ENCODE measurements around the gene MICAL3. TPM values are rescaled to one million over a fixed set of nuclear protein-coding genes. Genes with fewer than 3 reads are reported as not detected.

Gene MICAL3
- total RNA-seq, 4 donors from 2014 or later: 84.2 to 290 (median 151) TPM

- no peak overlapping the region for H3K4me3 ChIP-seq
- intact Hi-C loops (cut with DNase I; ENCODE audit: low total_unique reads): no loop called here
- no peak overlapping the region for H3K27ac ChIP-seq
- in situ Hi-C loops (cut with MboI; ENCODE audit: low pct_ligation_motif_present in 1 of 4, low pct_unique_long_range_greater_than_20kb in 1 of 4, low sequenced_read_pairs in 3 of 4): no loop called here
- no peaks in the 10 kb centered on the region for H3K9me3 ChIP-seq
- no peaks in the 10 kb centered on the region for H3K27me3 ChIP-seq
- H3K4me1 ChIP-seq: peaks cover 0 to 5% (median 0%) of the 10 kb centered on the region in 4 donors
- TF ChIP-seq POLR2A (IDR thresholded peaks at IDR 0.05) (no peak), POLR2AphosphoS5 (IDR thresholded peaks at IDR 0.05) (no peak), EP300 (IDR thresholded peaks at IDR 0.05; ENCODE audit: low read depth) (no peak)
- TF ChIP-seq, protein P1, sequence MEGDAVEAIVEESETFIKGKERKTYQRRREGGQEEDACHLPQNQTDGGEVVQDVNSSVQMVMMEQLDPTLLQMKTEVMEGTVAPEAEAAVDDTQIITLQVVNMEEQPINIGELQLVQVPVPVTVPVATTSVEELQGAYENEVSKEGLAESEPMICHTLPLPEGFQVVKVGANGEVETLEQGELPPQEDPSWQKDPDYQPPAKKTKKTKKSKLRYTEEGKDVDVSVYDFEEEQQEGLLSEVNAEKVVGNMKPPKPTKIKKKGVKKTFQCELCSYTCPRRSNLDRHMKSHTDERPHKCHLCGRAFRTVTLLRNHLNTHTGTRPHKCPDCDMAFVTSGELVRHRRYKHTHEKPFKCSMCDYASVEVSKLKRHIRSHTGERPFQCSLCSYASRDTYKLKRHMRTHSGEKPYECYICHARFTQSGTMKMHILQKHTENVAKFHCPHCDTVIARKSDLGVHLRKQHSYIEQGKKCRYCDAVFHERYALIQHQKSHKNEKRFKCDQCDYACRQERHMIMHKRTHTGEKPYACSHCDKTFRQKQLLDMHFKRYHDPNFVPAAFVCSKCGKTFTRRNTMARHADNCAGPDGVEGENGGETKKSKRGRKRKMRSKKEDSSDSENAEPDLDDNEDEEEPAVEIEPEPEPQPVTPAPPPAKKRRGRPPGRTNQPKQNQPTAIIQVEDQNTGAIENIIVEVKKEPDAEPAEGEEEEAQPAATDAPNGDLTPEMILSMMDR (IDR thresholded peaks at IDR 0.05): no peak
- H3K36me3 ChIP-seq: peaks cover 0 to 19% (median 0%) of the 10 kb centered on the region in 4 donors
- DNase-seq: no peak
- 94 to 100% methylated on average over 5 to 20 of the region's 20 CpGs for WGBS, 2 donors (ENCODE audit: low coverage in 1 of 2)
Observed at GRCh38 chr22:17803609-17804270, 220.6 kb downstream of the MICAL3 start.

DNA sequence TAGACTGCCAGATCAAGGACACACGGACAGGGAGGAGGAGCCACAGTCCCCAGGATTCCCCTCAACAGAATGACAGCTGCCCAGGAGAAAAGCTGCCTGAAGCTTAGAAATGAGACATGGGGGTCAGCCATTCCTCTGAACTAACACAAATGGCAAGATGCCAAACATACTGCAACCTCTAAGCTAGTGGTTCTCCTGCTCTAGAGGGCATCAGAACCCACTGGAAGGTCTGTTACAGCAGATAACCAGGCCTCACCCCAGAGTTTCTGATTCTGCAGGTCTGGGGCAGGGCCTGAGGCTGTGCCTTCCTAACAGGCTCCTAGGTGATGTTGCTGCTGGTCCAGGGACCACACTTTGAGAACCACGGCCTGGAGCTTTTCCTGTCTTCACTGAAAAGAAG lies 221.5 kb downstream of the MICAL3 start:
- Histone ChIP-seq H3K4me3 (no peak overlapping the region), H3K4me1 (peaks cover 0 to 5% (median 0%) of the 10 kb centered on the region in 4 donors), H3K36me3 (peaks cover 0 to 10% (median 0%) of the 10 kb centered on the region in 4 donors), H3K9me3 (no peaks in the 10 kb centered on the region), H3K27ac (no peak overlapping the region), H3K27me3 (no peaks in the 10 kb centered on the region)
- in situ Hi-C loops (cut with MboI; ENCODE audit: low pct_ligation_motif_present in 1 of 4, low pct_unique_long_range_greater_than_20kb in 1 of 4, low sequenced_read_pairs in 3 of 4): no loop called here
- TF ChIP-seq EP300 (IDR thresholded peaks at IDR 0.05; ENCODE audit: low read depth): no peak
- TF ChIP-seq, protein P1 (IDR thresholded peaks at IDR 0.05): no peak
- no peak for TF ChIP-seq POLR2A (IDR thresholded peaks at IDR 0.05)
- no peak for TF ChIP-seq POLR2AphosphoS5 (IDR thresholded peaks at IDR 0.05)
- 90 to 100% methylated on average over 1 to 2 of the region's 2 CpGs for WGBS, 2 donors (ENCODE audit: low coverage in 1 of 2)
- DNase-seq: no peak
- intact Hi-C loops (cut with DNase I; ENCODE audit: low total_unique reads): no loop called here

- intact Hi-C loops (cut with DNase I; ENCODE audit: low total_unique reads): no loop called here
Observed at GRCh38 chr22:17802411-17802810, 221.9 kb downstream of the MICAL3 start.

GRCh38 chr22:17797721-17798559 lies 226.4 kb downstream of the MICAL3 start:
- no peak for DNase-seq
- Histone ChIP-seq H3K27ac (no peak overlapping the region), H3K4me3 (no peak overlapping the region), H3K27me3 (no peaks in the 10 kb centered on the region), H3K9me3 (no peaks in the 10 kb centered on the region), H3K36me3 (no peaks in the 10 kb centered on the region), H3K4me1 (peaks cover 0 to 5% (median 0%) of the 10 kb centered on the region in 4 donors)
- 59 to 87% methylated on average over 5 to 20 of the region's 23 CpGs for WGBS, 2 donors (ENCODE audit: low coverage in 1 of 2)
- intact Hi-C loops (cut with DNase I; ENCODE audit: low total_unique reads) (no loop called here), in situ Hi-C loops (cut with MboI; ENCODE audit: low pct_ligation_motif_present in 1 of 4, low pct_unique_long_range_greater_than_20kb in 1 of 4, low sequenced_read_pairs in 3 of 4) (no loop called here)
- TF ChIP-seq, protein P1 (IDR thresholded peaks at IDR 0.05): no peak
- TF ChIP-seq POLR2AphosphoS5 (IDR thresholded peaks at IDR 0.05) (no peak), EP300 (IDR thresholded peaks at IDR 0.05; ENCODE audit: low read depth) (no peak), POLR2A (IDR thresholded peaks at IDR 0.05) (no peak)

More at GRCh38 chr22:17802411-17802810, 221.9 kb downstream of the MICAL3 start:
- Histone ChIP-seq H3K27ac (no peak overlapping the region), H3K9me3 (no peaks in the 10 kb centered on the region), H3K4me1 (peaks cover 0 to 5% (median 0%) of the 10 kb centered on the region in 4 donors), H3K27me3 (no peaks in the 10 kb centered on the region), H3K36me3 (peaks cover 0 to 7% (median 0%) of the 10 kb centered on the region in 4 donors), H3K4me3 (no peak overlapping the region)
- TF ChIP-seq EP300 (IDR thresholded peaks at IDR 0.05; ENCODE audit: low read depth) (no peak), POLR2AphosphoS5 (IDR thresholded peaks at IDR 0.05) (no peak), POLR2A (IDR thresholded peaks at IDR 0.05) (no peak)
- TF ChIP-seq, protein P1 (IDR thresholded peaks at IDR 0.05): no peak
- in situ Hi-C loops (cut with MboI; ENCODE audit: low pct_ligation_motif_present in 1 of 4, low pct_unique_long_range_greater_than_20kb in 1 of 4, low sequenced_read_pairs in 3 of 4): no loop called here
- WGBS, 2 donors (ENCODE audit: low coverage in 1 of 2): 90 to 96% methylated on average over 4 to 10 of the region's 10 CpGs
- no peak for DNase-seq
